T-helper 1 cell treated with Interleukin-12 subunit alpha and Interleukin-12 subunit beta and Interleukin-4 antibody, amounts not matched to agents 30 μg/mL and 1 μg/mL, for 36 hours (primary cell): ENCODE data around the gene LANCL2.
A peak's percentile ranks its signal among the peaks of the same experiment; 100 is the strongest.
"Not testable (repeated sequence)": the region's sequence is repeated elsewhere in the genome, so short reads cannot be mapped to it uniquely, and the experiment has no call there.

Experiments
- H3K27ac Mint-ChIP-seq: one replicate; pipeline ENCODE4 v1.8.0; 2021; ENCODE audit warnings: mild to moderate bottlenecking, mixed read lengths
- H3K27me3 Mint-ChIP-seq: one replicate; pipeline ENCODE4 v1.8.0; 2021; ENCODE audit warnings: low read depth, mixed read lengths
- H3K36me3 Mint-ChIP-seq: one replicate; pipeline ENCODE4 v1.8.0; 2021; ENCODE audit warnings: low read depth, mixed read lengths
- H3K4me1 Mint-ChIP-seq: one replicate; pipeline ENCODE4 v1.8.0; 2021; ENCODE audit warnings: low read depth, mixed read lengths
- H3K4me3 Mint-ChIP-seq: one replicate; pipeline ENCODE4 v1.8.0; 2021; ENCODE audit warnings: mild to moderate bottlenecking, moderate library complexity, mixed read lengths
- H3K9me3 Mint-ChIP-seq: one replicate; pipeline ENCODE4 v1.8.0; 2021; ENCODE audit warnings: mixed read lengths

LANCL2 gene

DNA sequence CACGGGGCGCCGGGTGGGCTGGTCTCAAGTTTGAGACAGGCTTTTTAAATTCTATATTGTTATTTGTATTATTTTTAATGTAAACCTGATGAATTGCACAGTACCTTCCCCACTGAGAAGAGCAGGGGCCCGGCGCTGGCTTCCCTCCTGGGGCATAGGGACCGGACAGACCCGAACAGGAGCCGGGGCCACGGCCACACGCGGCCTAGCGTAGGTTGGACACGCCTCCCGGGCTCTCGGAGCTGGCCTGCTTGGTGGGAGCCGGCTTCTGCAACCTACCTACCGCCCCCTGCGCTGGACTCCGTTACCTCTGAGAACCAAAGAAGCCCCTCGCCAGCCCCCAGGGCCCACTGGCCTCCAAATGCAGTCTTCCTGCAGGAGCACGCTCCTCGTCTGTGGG lies 19.8 kb upstream of the LANCL2 start:
- H3K27ac Mint-ChIP-seq, result no peak overlapping the region
- no peak overlapping the region for H3K4me3 Mint-ChIP-seq
- H3K36me3 Mint-ChIP-seq, result no peaks in the 10 kb centered on the region
- H3K27me3 Mint-ChIP-seq, result peaks cover 22% of the 10 kb centered on the region
- no peaks in the 10 kb centered on the region for H3K9me3 Mint-ChIP-seq
- H3K4me1 Mint-ChIP-seq, result peaks cover 4% of the 10 kb centered on the region

DNA sequence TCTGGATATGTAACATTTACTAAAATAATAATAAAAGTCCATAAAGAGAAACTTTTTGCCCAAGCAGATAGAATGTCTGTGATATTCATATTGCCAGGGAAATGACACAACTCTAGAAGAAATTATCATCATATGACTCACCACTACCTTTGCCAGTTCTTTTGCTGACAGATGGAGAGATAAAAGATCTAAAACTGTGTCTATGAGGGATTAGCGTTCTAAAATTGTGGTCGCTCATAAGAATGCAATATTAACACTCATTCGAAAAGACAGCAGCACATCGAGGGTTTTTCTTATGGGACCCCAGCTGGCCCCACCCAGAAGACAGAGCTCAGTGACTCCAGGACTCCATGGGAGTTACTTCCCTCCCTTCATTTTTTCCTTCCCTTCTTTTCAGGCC lies 16.6 kb upstream of the LANCL2 start:
- Mint-ChIP-seq H3K36me3 (no peaks in the 10 kb centered on the region), H3K9me3 (no peaks in the 10 kb centered on the region), H3K27ac (no peak overlapping the region), H3K4me1 (peaks cover 4% of the 10 kb centered on the region), H3K4me3 (no peak overlapping the region), H3K27me3 (peaks cover 24% of the 10 kb centered on the region)

DNA sequence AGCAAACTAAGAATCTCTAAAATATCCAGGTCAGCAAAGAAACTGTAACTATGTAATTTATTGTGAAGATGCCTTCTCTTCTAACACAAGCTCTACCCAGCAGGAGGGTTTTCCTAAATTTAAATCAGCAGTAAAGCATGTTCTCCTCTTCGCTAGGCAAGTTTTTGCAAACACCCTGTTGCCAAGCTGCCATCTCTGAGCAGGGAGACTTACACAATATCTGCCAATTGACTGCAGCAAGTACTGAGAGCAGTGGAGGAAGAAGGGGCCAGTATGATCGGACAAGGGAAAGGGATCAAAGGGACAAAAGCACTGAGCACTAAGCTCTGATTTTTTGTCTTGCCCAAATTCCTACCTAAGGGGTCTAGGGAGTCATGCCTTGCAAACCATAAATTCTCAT lies 16.0 kb upstream of the LANCL2 start:
- no peak overlapping the region for H3K27ac Mint-ChIP-seq
- H3K4me1 Mint-ChIP-seq, result peaks cover 4% of the 10 kb centered on the region
- H3K36me3 Mint-ChIP-seq, result no peaks in the 10 kb centered on the region
- H3K4me3 Mint-ChIP-seq, result no peak overlapping the region
- peaks cover 28% of the 10 kb centered on the region for H3K27me3 Mint-ChIP-seq
- no peaks in the 10 kb centered on the region for H3K9me3 Mint-ChIP-seq

DNA sequence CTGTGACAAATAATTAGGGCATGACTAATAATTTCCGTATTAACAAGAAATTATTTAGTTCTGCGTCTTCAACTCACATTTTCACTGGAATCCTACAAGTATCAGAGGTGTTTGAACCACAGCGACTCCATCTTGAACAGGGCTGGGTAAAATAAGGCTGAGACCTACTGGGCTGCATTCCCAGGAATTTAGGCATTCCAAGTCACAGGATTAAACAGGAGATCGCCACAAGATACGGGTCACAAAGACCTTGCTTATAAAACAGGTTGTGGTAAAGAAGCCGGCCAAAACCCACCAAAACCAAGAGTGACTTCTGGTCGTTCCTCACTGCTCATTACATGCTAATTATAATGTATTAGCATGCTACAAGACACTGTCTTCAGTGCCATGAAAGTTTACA lies 14.9 kb upstream of the LANCL2 start:
- peaks cover 4% of the 10 kb centered on the region for H3K4me1 Mint-ChIP-seq
- H3K27ac Mint-ChIP-seq, result no peak overlapping the region
- no peaks in the 10 kb centered on the region for H3K9me3 Mint-ChIP-seq
- H3K36me3 Mint-ChIP-seq, result no peaks in the 10 kb centered on the region
- peaks cover 28% of the 10 kb centered on the region for H3K27me3 Mint-ChIP-seq
- no peak overlapping the region for H3K4me3 Mint-ChIP-seq

DNA sequence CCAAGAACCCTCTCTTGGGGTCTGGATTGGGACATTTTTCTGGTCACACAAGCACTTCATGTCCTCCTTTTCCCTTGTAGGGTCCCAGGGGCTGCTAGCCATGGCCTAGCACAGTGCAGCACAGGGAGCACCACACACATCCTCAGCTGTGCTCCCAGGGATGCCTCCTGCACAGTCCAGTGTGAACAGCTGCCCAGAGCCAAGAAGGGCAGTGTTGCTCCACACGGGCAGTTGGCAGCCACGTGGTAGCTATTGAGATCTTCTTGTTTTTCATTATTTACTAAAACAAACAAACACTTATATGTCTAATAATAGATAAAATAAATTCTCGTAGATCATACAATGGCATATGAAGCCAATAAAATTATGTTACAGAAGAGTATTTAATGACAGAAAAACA lies 13.9 kb upstream of the LANCL2 start:
- Mint-ChIP-seq H3K27me3 (peaks cover 24% of the 10 kb centered on the region), H3K27ac (no peak overlapping the region), H3K4me1 (peaks cover 4% of the 10 kb centered on the region), H3K4me3 (no peak overlapping the region), H3K36me3 (no peaks in the 10 kb centered on the region), H3K9me3 (no peaks in the 10 kb centered on the region)

DNA sequence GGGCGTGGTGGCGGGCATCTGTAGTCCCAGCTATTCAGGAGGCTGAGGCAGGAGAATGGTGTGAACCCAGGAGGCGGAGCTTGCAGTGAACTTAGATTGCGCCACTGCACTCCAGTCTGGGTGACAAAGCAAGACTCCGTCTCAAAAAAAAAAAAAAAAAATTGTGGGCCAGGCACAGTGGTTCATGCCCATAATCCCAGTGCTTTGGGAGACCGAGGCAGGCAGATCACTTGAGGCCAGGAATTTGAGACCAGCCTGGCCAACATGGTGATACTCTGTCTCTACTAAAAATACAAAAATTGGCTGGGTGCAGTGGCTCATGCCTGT lies 12.2 kb upstream of the LANCL2 start:
- H3K4me1 Mint-ChIP-seq, H3K9me3 Mint-ChIP-seq, H3K27ac Mint-ChIP-seq, H3K36me3 Mint-ChIP-seq, H3K4me3 Mint-ChIP-seq: not testable (repeated sequence)
- H3K27me3 Mint-ChIP-seq, result peaks cover 19% of the 10 kb centered on the region

DNA sequence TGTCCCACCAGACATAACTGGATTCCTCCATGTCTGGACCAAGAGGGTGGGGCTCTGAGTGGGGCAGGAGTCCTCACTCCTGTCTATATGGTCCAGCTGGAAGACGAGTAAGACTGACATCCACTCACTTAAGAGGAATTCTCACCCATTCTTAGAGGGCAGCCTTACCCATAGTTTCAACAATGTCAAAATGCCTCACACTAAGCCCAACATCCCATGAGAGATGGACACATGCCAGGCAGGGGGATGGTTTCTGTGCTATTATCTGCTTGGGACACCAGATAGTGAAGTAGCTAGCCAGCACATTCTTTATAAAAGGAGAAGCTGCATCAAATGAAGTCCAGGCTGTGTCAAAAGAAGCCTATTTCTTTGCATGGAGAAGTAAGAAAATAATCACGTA lies 4.7 kb upstream of the LANCL2 start:
- Mint-ChIP-seq H3K4me1 (peaks cover 7% of the 10 kb centered on the region), H3K27me3 (peaks cover 26% of the 10 kb centered on the region), H3K4me3 (no peak overlapping the region), H3K27ac (no peak overlapping the region), H3K36me3 (no peaks in the 10 kb centered on the region), H3K9me3 (no peaks in the 10 kb centered on the region)

DNA sequence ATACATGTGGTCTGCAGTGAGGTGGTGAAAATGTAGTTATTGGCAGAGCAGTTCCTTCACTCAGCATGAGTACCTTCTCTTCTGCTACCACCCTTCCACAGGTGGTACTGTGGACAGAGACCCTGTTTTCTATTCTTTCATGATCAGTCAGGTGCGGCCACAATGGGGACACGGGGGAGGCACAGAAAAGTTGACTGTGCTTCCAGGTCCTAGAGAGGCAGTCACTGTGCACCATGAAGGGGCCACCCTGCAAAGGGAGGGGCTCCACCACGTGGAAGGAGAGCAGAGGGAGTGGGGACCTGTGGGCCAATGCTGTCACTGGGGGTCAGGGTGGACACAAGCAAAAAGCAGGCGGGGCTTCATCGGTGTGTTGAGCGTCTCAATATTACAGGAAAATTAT lies 3.6 kb upstream of the LANCL2 start:
- Mint-ChIP-seq H3K4me3 (no peak overlapping the region), H3K36me3 (peaks cover 2% of the 10 kb centered on the region), H3K4me1 (peaks cover 9% of the 10 kb centered on the region), H3K27ac (no peak overlapping the region), H3K9me3 (no peaks in the 10 kb centered on the region), H3K27me3 (peaks cover 26% of the 10 kb centered on the region)

DNA sequence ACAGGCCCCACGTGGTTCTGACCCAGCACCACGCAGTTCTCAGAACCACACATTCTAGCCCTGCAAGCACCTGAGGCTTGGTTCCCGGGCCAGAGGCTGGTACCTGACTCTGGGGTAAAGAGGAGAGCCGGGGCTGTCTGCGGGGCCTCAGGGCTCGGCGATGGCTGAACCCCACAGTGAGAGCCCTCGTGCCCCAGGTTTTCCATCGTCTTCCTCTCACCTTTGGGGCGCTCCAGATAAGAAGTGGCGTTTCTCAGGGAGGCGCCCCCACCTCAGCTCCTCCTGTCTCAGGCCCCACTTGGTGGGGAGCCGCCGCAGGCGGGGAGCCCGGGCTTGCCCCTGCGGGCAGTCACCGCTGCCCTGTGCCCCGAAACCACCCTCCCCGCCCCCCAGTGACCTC lies 2.2 kb upstream of the LANCL2 start:
- no peaks in the 10 kb centered on the region for H3K9me3 Mint-ChIP-seq
- no peak overlapping the region for H3K27ac Mint-ChIP-seq

DNA sequence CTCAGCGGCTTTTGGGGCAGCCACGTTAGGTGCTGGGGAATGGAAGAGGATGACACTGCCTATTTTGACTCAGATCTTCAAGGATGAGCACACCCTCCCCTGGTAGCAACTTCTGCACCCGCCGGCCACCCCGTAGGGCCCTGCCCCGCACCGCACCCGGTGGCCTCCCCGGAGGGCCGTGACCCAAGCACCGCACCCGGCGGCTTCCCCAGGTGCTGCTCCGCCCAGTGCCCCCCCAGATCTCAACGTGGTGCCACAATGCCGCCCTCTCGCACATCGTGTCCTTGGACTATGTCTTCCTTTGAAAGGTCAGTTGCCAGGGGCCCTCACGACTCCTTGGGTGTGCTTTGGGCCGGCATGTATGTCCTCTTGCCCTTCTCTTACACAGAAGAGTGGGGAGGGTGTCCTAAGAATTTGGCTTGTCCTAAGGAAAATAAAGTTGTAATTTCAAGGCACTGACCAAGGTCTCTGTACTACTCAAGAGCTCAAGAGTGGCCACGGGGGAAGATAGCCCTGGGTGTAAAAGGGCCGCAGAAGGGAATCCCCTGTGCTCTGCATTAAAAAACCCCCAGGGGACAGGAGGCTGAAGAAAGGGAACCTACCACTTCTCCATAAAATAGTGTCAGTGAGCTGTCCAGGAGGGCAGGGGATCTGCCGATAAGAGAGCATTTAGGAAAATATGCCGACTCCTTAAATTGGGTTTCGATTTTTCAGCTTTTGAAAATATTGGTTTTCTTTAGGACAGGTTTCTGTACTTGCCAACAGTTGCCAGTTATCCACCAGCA lies 1.6 kb upstream of the LANCL2 start:
- H3K36me3 Mint-ChIP-seq, result peaks cover 9% of the 10 kb centered on the region
- peaks cover 21% of the 10 kb centered on the region for H3K27me3 Mint-ChIP-seq
- no peak overlapping the region for H3K4me3 Mint-ChIP-seq
- H3K4me1 Mint-ChIP-seq, result peaks cover 22% of the 10 kb centered on the region
- no peak overlapping the region for H3K27ac Mint-ChIP-seq
- H3K9me3 Mint-ChIP-seq, result no peaks in the 10 kb centered on the region

More for the DNA sequence above, 2.2 kb upstream of the LANCL2 start:
- peaks cover 6% of the 10 kb centered on the region for H3K36me3 Mint-ChIP-seq
- H3K4me1 Mint-ChIP-seq, result peaks cover 18% of the 10 kb centered on the region
- no peak overlapping the region for H3K4me3 Mint-ChIP-seq
- H3K27me3 Mint-ChIP-seq, result peaks cover 26% of the 10 kb centered on the region

DNA sequence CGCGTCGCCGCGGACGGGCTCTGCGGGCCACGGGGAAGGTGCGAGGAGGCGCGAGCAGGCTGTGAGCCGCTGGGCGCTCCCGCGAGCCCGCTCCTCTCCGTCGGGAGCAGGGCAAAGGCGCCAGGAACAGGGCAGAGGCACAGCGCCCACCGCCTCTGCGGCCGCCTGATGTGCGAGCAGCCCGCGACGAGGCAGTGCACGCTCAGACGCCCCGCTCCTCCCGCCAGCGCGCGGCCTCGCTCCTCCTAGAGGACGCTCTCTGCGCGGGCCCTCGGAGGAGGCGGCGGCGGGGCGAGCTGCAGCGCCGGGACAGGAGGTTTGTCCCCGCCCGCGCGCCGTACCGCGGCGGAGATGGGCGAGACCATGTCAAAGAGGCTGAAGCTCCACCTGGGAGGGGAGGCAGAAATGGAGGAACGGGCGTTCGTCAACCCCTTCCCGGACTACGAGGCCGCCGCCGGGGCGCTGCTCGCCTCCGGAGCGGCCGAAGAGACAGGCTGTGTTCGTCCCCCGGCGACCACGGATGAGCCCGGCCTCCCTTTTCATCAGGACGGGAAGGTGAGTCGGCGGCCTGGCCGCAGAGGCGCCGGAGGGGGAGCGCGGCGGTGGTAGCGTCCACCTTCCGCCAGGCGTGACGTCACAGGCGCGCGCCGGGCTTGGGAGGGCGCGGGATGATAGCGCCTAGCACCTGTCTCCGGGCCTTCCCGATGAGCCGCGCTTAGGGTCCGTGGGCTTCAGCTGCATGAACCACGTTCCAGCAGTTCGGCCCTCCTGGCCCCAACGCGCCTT lies 731 bp downstream of the LANCL2 start:
- Mint-ChIP-seq H3K27me3 (peaks cover 8% of the 10 kb centered on the region), H3K4me3 (peak overlapping the region; percentile 97), H3K36me3 (peaks cover 9% of the 10 kb centered on the region), H3K4me1 (peaks cover 22% of the 10 kb centered on the region), H3K9me3 (no peaks in the 10 kb centered on the region), H3K27ac (peak overlapping the region; percentile 96)

DNA sequence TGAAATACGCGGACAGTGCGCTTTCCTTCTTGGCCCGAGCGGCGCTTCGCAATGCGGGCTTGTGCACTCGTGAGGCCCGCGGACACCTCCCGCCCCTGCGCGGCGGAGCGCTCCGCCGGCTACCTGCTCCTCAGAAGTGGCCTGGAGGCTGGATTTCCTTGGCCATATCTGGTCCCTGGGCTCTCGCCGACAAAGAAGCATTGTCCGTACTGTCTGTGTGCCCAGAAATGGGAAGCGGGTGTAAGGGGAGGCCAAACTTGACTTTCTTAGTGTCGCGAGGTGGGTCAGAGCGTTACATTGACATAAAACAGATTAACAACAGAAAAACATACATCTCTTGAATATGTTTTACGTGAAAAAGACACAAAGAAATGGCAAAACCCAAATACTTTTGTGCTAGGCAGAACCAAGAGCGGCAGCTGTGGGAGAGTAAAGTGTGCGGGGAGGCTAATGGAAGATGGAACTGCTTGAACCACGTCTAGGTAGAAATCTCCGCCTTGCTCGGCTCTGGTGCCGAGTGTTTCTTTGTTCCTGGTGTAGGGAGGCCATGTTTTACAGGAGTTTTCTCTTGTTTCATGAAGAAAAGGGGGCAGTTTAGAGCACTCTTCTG lies 1.4 kb downstream of the LANCL2 start:
- H3K4me1 Mint-ChIP-seq, result peaks cover 22% of the 10 kb centered on the region
- peaks cover 9% of the 10 kb centered on the region for H3K36me3 Mint-ChIP-seq
- peaks cover 2% of the 10 kb centered on the region for H3K27me3 Mint-ChIP-seq
- no peaks in the 10 kb centered on the region for H3K9me3 Mint-ChIP-seq
- H3K4me3 Mint-ChIP-seq, result peak overlapping the region; percentile 97
- H3K27ac Mint-ChIP-seq, result peak overlapping the region; percentile 96

DNA sequence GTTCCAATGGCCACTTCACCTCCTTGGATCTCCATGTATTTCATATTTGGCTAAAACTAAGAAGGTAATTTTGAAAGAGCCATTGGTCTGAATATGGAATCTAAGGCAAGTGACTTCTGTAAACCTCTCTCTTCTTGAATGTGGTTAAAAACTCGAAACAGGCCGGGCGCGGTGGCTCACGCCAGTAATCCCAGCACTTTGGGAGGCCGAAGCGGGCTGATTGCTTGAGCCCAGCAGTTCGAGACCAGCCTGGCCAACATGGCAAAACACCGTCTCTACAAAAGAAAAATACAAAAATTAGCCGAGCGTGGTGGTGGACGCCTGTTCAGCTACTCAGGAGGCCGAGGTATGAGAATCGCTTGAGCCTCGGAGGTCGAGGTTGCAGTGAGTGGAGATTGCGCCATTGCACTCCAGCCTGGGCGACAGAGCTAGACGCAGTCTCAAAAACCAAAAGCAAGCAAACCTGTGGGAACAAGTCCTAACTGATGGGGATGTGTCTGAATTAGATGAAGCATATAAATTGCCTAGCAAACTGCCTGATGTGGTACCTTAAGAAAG lies 2.2 kb downstream of the LANCL2 start:
- Mint-ChIP-seq H3K4me1 (peaks cover 22% of the 10 kb centered on the region), H3K4me3 (peak overlapping the region; percentile 97), H3K27me3 (no peaks in the 10 kb centered on the region), H3K36me3 (peaks cover 9% of the 10 kb centered on the region), H3K27ac (peak overlapping the region; percentile 96), H3K9me3 (no peaks in the 10 kb centered on the region)

DNA sequence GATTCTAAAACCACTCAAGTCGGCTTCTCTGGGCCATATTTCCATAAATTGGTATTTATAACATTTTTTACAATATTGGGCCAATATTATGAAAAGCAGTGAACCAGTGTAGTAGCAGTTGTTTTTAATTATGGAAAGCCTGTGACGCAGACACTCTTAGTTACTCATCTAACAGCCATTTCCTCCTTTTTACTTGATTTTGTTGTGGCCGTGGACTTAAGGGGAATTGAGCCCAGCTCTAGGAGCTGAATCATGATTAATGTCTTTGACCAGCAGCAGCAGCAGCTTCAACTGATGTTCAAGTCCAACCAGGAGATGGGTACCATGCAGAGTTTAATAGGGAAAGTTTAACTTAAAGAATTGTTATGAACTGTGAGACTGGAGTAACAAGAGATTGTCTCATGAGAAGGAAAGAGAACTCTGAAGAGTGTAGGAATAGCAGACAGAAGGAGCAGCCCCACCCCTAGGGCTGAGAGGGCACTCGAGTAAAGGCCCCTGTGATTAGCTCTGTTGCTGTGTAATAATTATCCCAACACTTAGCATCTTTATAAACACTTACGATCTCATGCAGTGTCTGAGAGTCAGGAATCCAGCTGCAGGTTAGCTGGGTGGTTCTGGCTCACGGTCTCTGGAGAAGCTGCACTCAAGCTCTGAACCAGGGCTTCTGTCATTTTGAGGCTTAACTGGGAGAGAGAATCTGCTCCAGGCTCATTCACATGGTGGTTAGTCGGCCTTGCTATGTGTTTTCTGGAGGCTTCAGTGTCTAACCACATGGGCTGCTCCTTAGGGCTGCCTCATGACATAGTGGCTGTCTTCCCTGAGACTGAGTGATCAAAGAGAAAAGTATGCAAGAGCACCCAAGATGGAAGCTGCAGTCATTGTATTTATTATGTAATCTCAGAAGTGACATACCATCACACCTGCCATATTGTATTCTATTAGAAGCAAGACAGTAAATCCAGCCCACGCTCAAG lies 4.6 kb downstream of the LANCL2 start:
- Mint-ChIP-seq H3K36me3 (peaks cover 9% of the 10 kb centered on the region), H3K27me3 (no peaks in the 10 kb centered on the region), H3K4me3 (no peak overlapping the region), H3K9me3 (no peaks in the 10 kb centered on the region), H3K4me1 (peaks cover 18% of the 10 kb centered on the region), H3K27ac (no peak overlapping the region)
